Testis (tissue), 2 donors: ENCODE data around the gene ACSS3.

Source experiments
- POLR2A ChIP-seq: fragments of 450-650 bp; IDR thresholded peaks from one replicate; pipeline ENCODE4 v1.6.1; 2017; ENCODE audit warnings: antibody characterized with exemption, mild to moderate bottlenecking, moderate library complexity
- TF ChIP-seq, protein P1 (sequence below), 3 experiments: fragments of 450-650 bp in 2 of 3; fragments of 200-600 bp in 1 of 3; sonication (generic) in 1 of 3; IDR thresholded peaks; one replicate each; pipeline ENCODE4 v1.5.1; 2016 to 2019; ENCODE audit warnings: antibody characterized with exemption in 3 of 3, mild to moderate bottlenecking in 2 of 3, moderate library complexity in 1 of 3

DNA sequence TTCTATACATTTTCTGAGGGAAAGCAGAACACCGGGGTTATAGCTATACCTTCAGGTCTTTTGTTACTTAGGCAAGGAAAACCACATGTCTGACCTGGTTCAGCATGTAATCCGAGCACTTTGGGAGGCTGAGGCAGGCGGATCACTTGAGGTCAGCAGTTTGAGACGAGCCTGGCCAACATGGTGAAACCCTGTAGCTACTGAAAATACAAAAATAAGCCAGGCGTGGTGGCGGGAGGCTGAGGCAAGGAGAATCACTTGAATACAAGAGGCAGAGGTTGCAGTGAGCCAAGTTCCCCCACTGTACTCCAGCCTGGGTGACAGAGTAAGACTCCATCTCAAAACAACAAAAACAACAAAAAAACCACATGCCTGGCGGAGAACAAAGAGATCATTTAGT, 177.6 kb downstream of the ACSS3 start:
- TF ChIP-seq, protein P1, sequence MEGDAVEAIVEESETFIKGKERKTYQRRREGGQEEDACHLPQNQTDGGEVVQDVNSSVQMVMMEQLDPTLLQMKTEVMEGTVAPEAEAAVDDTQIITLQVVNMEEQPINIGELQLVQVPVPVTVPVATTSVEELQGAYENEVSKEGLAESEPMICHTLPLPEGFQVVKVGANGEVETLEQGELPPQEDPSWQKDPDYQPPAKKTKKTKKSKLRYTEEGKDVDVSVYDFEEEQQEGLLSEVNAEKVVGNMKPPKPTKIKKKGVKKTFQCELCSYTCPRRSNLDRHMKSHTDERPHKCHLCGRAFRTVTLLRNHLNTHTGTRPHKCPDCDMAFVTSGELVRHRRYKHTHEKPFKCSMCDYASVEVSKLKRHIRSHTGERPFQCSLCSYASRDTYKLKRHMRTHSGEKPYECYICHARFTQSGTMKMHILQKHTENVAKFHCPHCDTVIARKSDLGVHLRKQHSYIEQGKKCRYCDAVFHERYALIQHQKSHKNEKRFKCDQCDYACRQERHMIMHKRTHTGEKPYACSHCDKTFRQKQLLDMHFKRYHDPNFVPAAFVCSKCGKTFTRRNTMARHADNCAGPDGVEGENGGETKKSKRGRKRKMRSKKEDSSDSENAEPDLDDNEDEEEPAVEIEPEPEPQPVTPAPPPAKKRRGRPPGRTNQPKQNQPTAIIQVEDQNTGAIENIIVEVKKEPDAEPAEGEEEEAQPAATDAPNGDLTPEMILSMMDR (IDR thresholded peaks at IDR 0.05) = no peak
- no peak for TF ChIP-seq POLR2A
